ENCODE measurements around the gene IMMP2L. TPM values are rescaled to one million over a fixed set of nuclear protein-coding genes. Genes with fewer than 3 reads are reported as not detected.
"Not testable (repeated sequence)": the region's sequence is repeated elsewhere in the genome, so short reads cannot be mapped to it uniquely, and the experiment has no call there.

IMMP2L gene
- polyA plus RNA-seq, 1 of the 3 experiments (the other 2 are of a cell fraction): 10.7 TPM

DNA sequence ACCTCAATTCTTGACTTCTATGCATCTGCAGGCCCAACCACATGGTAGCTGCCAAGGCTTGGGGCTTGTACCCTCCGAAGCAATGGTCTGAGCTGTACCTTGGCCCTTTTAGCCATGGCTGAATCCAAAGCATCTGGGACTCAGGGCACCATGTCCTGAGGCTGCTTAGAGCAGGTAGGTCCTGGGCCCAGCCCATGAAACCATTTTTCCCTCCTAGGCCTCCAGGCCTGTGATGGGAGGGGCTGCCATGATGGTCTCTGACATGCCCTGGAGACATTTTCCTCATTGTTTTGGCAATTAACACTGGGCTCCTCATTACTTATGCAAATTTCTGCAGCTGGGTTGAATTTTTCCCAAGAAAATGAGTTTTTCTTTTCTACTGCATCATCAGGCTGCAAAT is 889.1 kb downstream of the IMMP2L start:
- Histone ChIP-seq H3K9ac (no peak overlapping the region), H3K9me3 (no peaks in the 10 kb centered on the region), H3K4me3 (ENCODE audit: low read depth in 2 of 2, low read length in 1 of 2) (no peak overlapping the region; a peak in 1 of 4 replicates), H3K27ac (ENCODE audit: low read depth in 2 of 2, low read length in 1 of 2) (no peak overlapping the region), H3K4me1 (ENCODE audit: control insufficient read depth in 1 of 2, insufficient read depth in 2 of 2, low read depth in 1 of 2, low read length in 1 of 2) (no peaks in the 10 kb centered on the region), H2AFZ (ENCODE audit: low read depth) (no peak overlapping the region), H3K79me2 (ENCODE audit: insufficient read depth) (no peaks in the 10 kb centered on the region), H4K20me1 (ENCODE audit: insufficient read depth) (no peaks in the 10 kb centered on the region), H3F3A (replicated peaks; ENCODE audit: insufficient read depth) (no peaks in the 10 kb centered on the region), H3K36me3 (replicated peaks in 1 of 2; ENCODE audit: control insufficient read depth in 1 of 2, insufficient read depth in 2 of 2, low read length in 1 of 2) (no peaks in the 10 kb centered on the region), H3K27me3 (ENCODE audit: insufficient read depth) (no peaks in the 10 kb centered on the region), H3K9me2 (no peaks in the 10 kb centered on the region), H3K4me2 (no peak overlapping the region)
- no peak for DNase-seq
- CTCF ChIA-PET: no interaction called here
- WGBS (ENCODE audit: low lambda C conversion rate): 25% methylated on average over 1 of the region's 1 CpG
- TF ChIP-seq NRF1 (IDR thresholded peaks at IDR 0.05; ENCODE audit: low read depth, low read length) (no peak), MEF2A (IDR thresholded peaks at IDR 0.05; ENCODE audit: borderline replicate concordance, low read depth) (no peak), RCOR1 (IDR thresholded peaks at IDR 0.05; ENCODE audit: low read length) (no peak), CHD2 (IDR thresholded peaks at IDR 0.05; ENCODE audit: low read length, partially characterized antibody) (no peak), SIN3A (IDR thresholded peaks at IDR 0.05; ENCODE audit: borderline replicate concordance, low read depth, low read length) (no peak), EZH2phosphoT487 (IDR thresholded peaks at IDR 0.05; ENCODE audit: borderline replicate concordance, low read depth) (no peak), FOXJ3 (CRISPR knock-in tag; IDR thresholded peaks at IDR 0.05) (no peak), NFIC (IDR thresholded peaks at IDR 0.05; ENCODE audit: borderline replicate concordance) (no peak), YY1 (IDR thresholded peaks at IDR 0.05; ENCODE audit: low read depth) (no peak)
- POLR2A ChIA-PET: no interaction called here

- POLR2A ChIA-PET: no interaction called here
- Histone ChIP-seq H3K36me3 (replicated peaks in 1 of 2; ENCODE audit: control insufficient read depth in 1 of 2, insufficient read depth in 2 of 2, low read length in 1 of 2) (no peaks in the 10 kb centered on the region), H3K9me2 (no peaks in the 10 kb centered on the region), H3K9ac (no peak overlapping the region), H3K4me3 (ENCODE audit: low read depth in 2 of 2, low read length in 1 of 2) (no peak overlapping the region), H3K9me3 (no peaks in the 10 kb centered on the region), H3K27me3 (ENCODE audit: insufficient read depth) (no peaks in the 10 kb centered on the region), H3K4me2 (no peak overlapping the region), H3K4me1 (ENCODE audit: control insufficient read depth in 1 of 2, insufficient read depth in 2 of 2, low read depth in 1 of 2, low read length in 1 of 2) (no peaks in the 10 kb centered on the region), H4K20me1 (ENCODE audit: insufficient read depth) (no peaks in the 10 kb centered on the region), H3K27ac (ENCODE audit: low read depth in 2 of 2, low read length in 1 of 2) (no peak overlapping the region), H3K79me2 (ENCODE audit: insufficient read depth) (no peaks in the 10 kb centered on the region), H2AFZ (ENCODE audit: low read depth) (no peak overlapping the region), H3F3A (replicated peaks; ENCODE audit: insufficient read depth) (no peaks in the 10 kb centered on the region)
- WGBS (ENCODE audit: low lambda C conversion rate): 58% methylated on average over 5 of the region's 5 CpGs
- TF ChIP-seq MEF2A (IDR thresholded peaks at IDR 0.05; ENCODE audit: borderline replicate concordance, low read depth): no peak
- CTCF ChIA-PET: no interaction called here
- DNase-seq: no peak
Measured at GRCh38 chr7:110669410-110669809, 892.9 kb downstream of the IMMP2L start.

DNA sequence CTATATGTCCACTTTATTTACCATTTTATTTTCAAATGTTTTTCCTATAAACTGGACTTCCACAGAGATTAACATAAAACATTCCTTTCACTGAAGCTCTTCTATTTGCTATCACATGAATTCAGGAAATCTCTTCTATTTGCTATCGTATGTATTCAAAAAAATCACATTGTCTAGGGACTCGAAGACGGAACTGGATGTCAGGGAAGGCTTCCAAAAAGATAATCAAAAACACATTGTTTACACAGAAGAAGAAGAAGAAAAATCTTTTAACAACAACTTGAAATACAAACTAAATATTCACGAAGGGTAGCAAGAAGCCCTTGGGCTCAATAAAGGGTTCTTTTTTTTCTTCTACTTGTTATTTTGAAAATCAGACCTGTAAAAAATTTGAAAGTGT is 897.5 kb downstream of the IMMP2L start:
- Histone ChIP-seq H3K27me3 (ENCODE audit: insufficient read depth) (no peaks in the 10 kb centered on the region), H3K79me2 (ENCODE audit: insufficient read depth) (no peaks in the 10 kb centered on the region), H3K9me2 (no peaks in the 10 kb centered on the region), H3K4me1 (ENCODE audit: control insufficient read depth in 1 of 2, insufficient read depth in 2 of 2, low read depth in 1 of 2, low read length in 1 of 2) (no peaks in the 10 kb centered on the region), H4K20me1 (ENCODE audit: insufficient read depth) (no peaks in the 10 kb centered on the region), H3K9ac (no peak overlapping the region), H3K4me3 (ENCODE audit: low read depth in 2 of 2, low read length in 1 of 2) (no peak overlapping the region), H3K27ac (ENCODE audit: low read depth in 2 of 2, low read length in 1 of 2) (no peak overlapping the region), H3K4me2 (no peak overlapping the region), H2AFZ (ENCODE audit: low read depth) (no peak overlapping the region), H3K9me3 (no peaks in the 10 kb centered on the region; the same call in 1 of the 2 replicates), H3F3A (replicated peaks; ENCODE audit: insufficient read depth) (no peaks in the 10 kb centered on the region), H3K36me3 (replicated peaks in 1 of 2; ENCODE audit: control insufficient read depth in 1 of 2, insufficient read depth in 2 of 2, low read length in 1 of 2) (no peaks in the 10 kb centered on the region)
- CTCF ChIA-PET: no interaction called here
- DNase-seq: no peak
- TF ChIP-seq, protein P1, sequence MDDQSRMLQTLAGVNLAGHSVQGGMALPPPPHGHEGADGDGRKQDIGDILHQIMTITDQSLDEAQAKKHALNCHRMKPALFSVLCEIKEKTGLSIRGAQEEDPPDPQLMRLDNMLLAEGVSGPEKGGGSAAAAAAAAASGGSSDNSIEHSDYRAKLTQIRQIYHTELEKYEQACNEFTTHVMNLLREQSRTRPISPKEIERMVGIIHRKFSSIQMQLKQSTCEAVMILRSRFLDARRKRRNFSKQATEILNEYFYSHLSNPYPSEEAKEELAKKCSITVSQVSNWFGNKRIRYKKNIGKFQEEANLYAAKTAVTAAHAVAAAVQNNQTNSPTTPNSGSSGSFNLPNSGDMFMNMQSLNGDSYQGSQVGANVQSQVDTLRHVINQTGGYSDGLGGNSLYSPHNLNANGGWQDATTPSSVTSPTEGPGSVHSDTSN (IDR thresholded peaks at IDR 0.05): no peak
- no peak for TF ChIP-seq GATA2 (CRISPR knock-in tag; IDR thresholded peaks at IDR 0.05)
- WGBS (ENCODE audit: low lambda C conversion rate): 71% methylated on average over 4 of the region's 4 CpGs
- POLR2A ChIA-PET: no interaction called here

DNA sequence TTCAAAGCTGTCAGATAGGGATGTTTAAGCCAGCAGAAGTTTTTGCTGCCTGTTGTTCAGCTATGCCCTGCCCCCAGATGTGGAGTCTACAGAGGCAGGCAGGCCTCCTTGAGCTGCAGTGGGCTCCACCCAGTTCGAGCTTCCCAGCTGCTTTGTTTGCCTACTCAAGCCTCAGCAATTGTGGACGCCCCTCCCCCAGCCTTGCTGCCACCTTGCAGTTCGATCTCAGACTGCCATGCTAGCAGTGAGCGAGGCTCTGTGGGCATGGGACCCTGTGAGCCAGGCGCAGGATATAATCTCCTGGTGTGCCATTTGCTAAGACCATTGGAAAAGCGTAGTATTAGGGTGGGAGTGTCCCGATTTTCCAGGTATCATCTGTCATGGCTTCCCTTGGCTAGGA is 901.7 kb downstream of the IMMP2L start:
- H3K9me3 ChIP-seq; H3K27me3 ChIP-seq (ENCODE audit: insufficient read depth); H2AFZ ChIP-seq (ENCODE audit: low read depth); H3K27ac ChIP-seq (ENCODE audit: low read depth in 2 of 2, low read length in 1 of 2); H3F3A ChIP-seq (replicated peaks; ENCODE audit: insufficient read depth); H3K36me3 ChIP-seq (replicated peaks in 1 of 2; ENCODE audit: control insufficient read depth in 1 of 2, insufficient read depth in 2 of 2, low read length in 1 of 2); H3K9ac ChIP-seq; H3K4me1 ChIP-seq (ENCODE audit: control insufficient read depth in 1 of 2, insufficient read depth in 2 of 2, low read depth in 1 of 2, low read length in 1 of 2); H3K4me3 ChIP-seq (ENCODE audit: low read depth in 2 of 2, low read length in 1 of 2); H3K4me2 ChIP-seq; POLR2A ChIA-PET; H3K79me2 ChIP-seq (ENCODE audit: insufficient read depth); CTCF ChIA-PET; DNase-seq; H3K9me2 ChIP-seq; H4K20me1 ChIP-seq (ENCODE audit: insufficient read depth): not testable (repeated sequence)
- 27% methylated on average over 7 of the region's 7 CpGs for WGBS (ENCODE audit: low lambda C conversion rate)

Data from SK-N-SH (cell line).